Measurements from ENCODE around the gene SPATA12. TPM values are rescaled to one million over a fixed set of nuclear protein-coding genes. Genes with fewer than 3 reads are reported as not detected.

The SPATA12 gene
- total RNA-seq, 1 experiment from 2014 or later, result 0.47 TPM

- Histone ChIP-seq H3K4me3 (ENCODE audit: low read length) (no peak overlapping the region), H3K4me1 (ENCODE audit: insufficient read depth, low read length) (no peaks in the 10 kb centered on the region), H3K9me2 (replicated peaks; ENCODE audit: low read length) (no peaks in the 10 kb centered on the region), H3K4me2 (ENCODE audit: low read length) (no peak overlapping the region), H3K27ac (ENCODE audit: low read length) (no peak overlapping the region), H3K79me2 (ENCODE audit: low read length) (no peaks in the 10 kb centered on the region), H3K27me3 (ENCODE audit: low read length) (no peaks in the 10 kb centered on the region), H4K20me1 (ENCODE audit: low read length) (no peaks in the 10 kb centered on the region), H2AFZ (ENCODE audit: low read length) (no peak overlapping the region), H3K9me3 (ENCODE audit: low read length) (no peaks in the 10 kb centered on the region), H3K36me3 (ENCODE audit: low read depth, low read length) (no peaks in the 10 kb centered on the region), H3K9ac (ENCODE audit: low read length) (no peak overlapping the region), H3F3A (ENCODE audit: low read length, unreplicated experiment) (no peaks in the 10 kb centered on the region)
- POLR2A ChIA-PET (ENCODE audit: unreplicated experiment), result no interaction called here
- BruUV-seq (replicated peaks), result no TSS peak
- ATAC-seq (no peak), DNase-seq (no peak)
- CTCF ChIA-PET, result no interaction called here
- TF ChIP-seq EZH2 (IDR thresholded peaks at IDR 0.05; ENCODE audit: low read length, unreplicated experiment) (no peak), CTCF (conservative IDR thresholded peaks at IDR 0.05; ENCODE audit: low read depth, low read length) (no peak), EZH2phosphoT487 (IDR thresholded peaks at IDR 0.05; ENCODE audit: borderline replicate concordance, low read length) (no peak)
- intact Hi-C loops (cut with micrococcal nuclease), result no loop called here
These were observed 11.7 kb upstream of the SPATA12 start for GRCh38 chr3:57048728-57049127.

GRCh38 chr3:57052662-57053061, 7.8 kb upstream of the SPATA12 start:
- Histone ChIP-seq H3F3A (ENCODE audit: low read length, unreplicated experiment) (no peaks in the 10 kb centered on the region), H3K4me1 (ENCODE audit: insufficient read depth, low read length) (peaks cover 7% of the 10 kb centered on the region; the same call in 1 of the 2 replicates), H3K36me3 (ENCODE audit: low read depth, low read length) (no peaks in the 10 kb centered on the region), H3K9me2 (replicated peaks; ENCODE audit: low read length) (no peaks in the 10 kb centered on the region), H3K79me2 (ENCODE audit: low read length) (no peaks in the 10 kb centered on the region), H3K9ac (ENCODE audit: low read length) (no peak overlapping the region), H3K4me2 (ENCODE audit: low read length) (no peak overlapping the region), H3K27ac (ENCODE audit: low read length) (no peak overlapping the region), H4K20me1 (ENCODE audit: low read length) (no peaks in the 10 kb centered on the region), H3K9me3 (ENCODE audit: low read length) (no peaks in the 10 kb centered on the region), H3K4me3 (ENCODE audit: low read length) (no peak overlapping the region), H2AFZ (ENCODE audit: low read length) (no peak overlapping the region), H3K27me3 (ENCODE audit: low read length) (no peaks in the 10 kb centered on the region)
- DNase-seq (no peak), ATAC-seq (no peak)
- CTCF ChIA-PET, result no interaction called here
- intact Hi-C loops (cut with micrococcal nuclease), result no loop called here
- BruUV-seq (replicated peaks), result no TSS peak
- POLR2A ChIA-PET (ENCODE audit: unreplicated experiment), result no interaction called here
- TF ChIP-seq EZH2phosphoT487 (IDR thresholded peaks at IDR 0.05; ENCODE audit: borderline replicate concordance, low read length) (no peak), CTCF (conservative IDR thresholded peaks at IDR 0.05; ENCODE audit: low read depth, low read length) (no peak), EZH2 (IDR thresholded peaks at IDR 0.05; ENCODE audit: low read length, unreplicated experiment) (no peak)

GRCh38 chr3:57053122-57053521, 7.3 kb upstream of the SPATA12 start:
- Histone ChIP-seq H3K36me3 (ENCODE audit: low read depth, low read length) (no peaks in the 10 kb centered on the region), H3F3A (ENCODE audit: low read length, unreplicated experiment) (no peaks in the 10 kb centered on the region), H3K4me2 (ENCODE audit: low read length) (no peak overlapping the region), H3K9me2 (replicated peaks; ENCODE audit: low read length) (no peaks in the 10 kb centered on the region), H3K9me3 (ENCODE audit: low read length) (no peaks in the 10 kb centered on the region), H3K4me3 (ENCODE audit: low read length) (no peak overlapping the region), H3K4me1 (ENCODE audit: insufficient read depth, low read length) (peaks cover 12% of the 10 kb centered on the region; the same call in 1 of the 2 replicates), H3K27ac (ENCODE audit: low read length) (no peak overlapping the region), H2AFZ (ENCODE audit: low read length) (no peak overlapping the region), H3K27me3 (ENCODE audit: low read length) (no peaks in the 10 kb centered on the region), H3K79me2 (ENCODE audit: low read length) (no peaks in the 10 kb centered on the region), H4K20me1 (ENCODE audit: low read length) (no peaks in the 10 kb centered on the region), H3K9ac (ENCODE audit: low read length) (no peak overlapping the region)
- no TSS peak for BruUV-seq (replicated peaks)
- no peak for ATAC-seq
- DNase-seq, result no peak
- CTCF ChIA-PET, result no interaction called here
- TF ChIP-seq CTCF (conservative IDR thresholded peaks at IDR 0.05; ENCODE audit: low read depth, low read length) (no peak), EZH2 (IDR thresholded peaks at IDR 0.05; ENCODE audit: low read length, unreplicated experiment) (no peak), EZH2phosphoT487 (IDR thresholded peaks at IDR 0.05; ENCODE audit: borderline replicate concordance, low read length) (no peak)
- intact Hi-C loops (cut with micrococcal nuclease), result no loop called here
- POLR2A ChIA-PET (ENCODE audit: unreplicated experiment), result no interaction called here
